ENCODE measurements around the gene SH3RF1. TPM values are rescaled to one million over a fixed set of nuclear protein-coding genes. Genes with fewer than 3 reads are reported as not detected.

SH3RF1 gene
- total RNA-seq, 4 donors from 2014 or later, result 10.0 to 11.8 (median 10.9) TPM

- DNase-seq (ENCODE audit: extremely low spot score), result no peak
- no peak for TF ChIP-seq POLR2AphosphoS5 (IDR thresholded peaks at IDR 0.05)
- no peak for TF ChIP-seq CTCF (IDR thresholded peaks at IDR 0.05)
- TF ChIP-seq EP300 (IDR thresholded peaks at IDR 0.05), result no peak
- no peak for TF ChIP-seq POLR2A (IDR thresholded peaks at IDR 0.05; ENCODE audit: low read depth)
- peaks cover 0 to 11% (median 0%) of the 10 kb centered on the region in 4 donors for H3K36me3 ChIP-seq
- no peaks in the 10 kb centered on the region for H3K9me3 ChIP-seq
- no peak overlapping the region for H3K27ac ChIP-seq (replicated peaks in 1 of 4)
- no peak overlapping the region for H3K4me3 ChIP-seq
- H3K4me1 ChIP-seq, result peaks cover 5 to 12% (median 10%) of the 10 kb centered on the region in 4 donors
- no peaks in the 10 kb centered on the region for H3K27me3 ChIP-seq
- WGBS, result 82% methylated on average over 3 of the region's 3 CpGs
- intact Hi-C loops (cut with DNase I), result no loop called here
Measured at GRCh38 chr4:169159624-169160171, 111.1 kb downstream of the SH3RF1 start.

GRCh38 chr4:169158861-169159260 is 111.9 kb downstream of the SH3RF1 start:
- H3K9me3 ChIP-seq, result no peaks in the 10 kb centered on the region
- H3K4me3 ChIP-seq, result no peak overlapping the region
- no peaks in the 10 kb centered on the region for H3K27me3 ChIP-seq
- whole genome bisulfite sequencing, result 90% methylated on average over 2 of the region's 2 CpGs
- no peak for TF ChIP-seq POLR2AphosphoS5 (IDR thresholded peaks at IDR 0.05)
- no peak for TF ChIP-seq CTCF (IDR thresholded peaks at IDR 0.05)
- TF ChIP-seq POLR2A (IDR thresholded peaks at IDR 0.05; ENCODE audit: low read depth), result no peak
- TF ChIP-seq EP300 (IDR thresholded peaks at IDR 0.05), result no peak
- peaks cover 0 to 11% (median 1%) of the 10 kb centered on the region in 4 donors for H3K36me3 ChIP-seq
- peaks cover 5 to 12% (median 10%) of the 10 kb centered on the region in 4 donors for H3K4me1 ChIP-seq
- intact Hi-C loops (cut with DNase I), result no loop called here
- no peak overlapping the region for H3K27ac ChIP-seq (replicated peaks in 1 of 4)
- DNase-seq (ENCODE audit: extremely low spot score), result no peak

GRCh38 chr4:169158046-169158445 is 112.7 kb downstream of the SH3RF1 start:
- Histone ChIP-seq H3K27ac (replicated peaks in 1 of 4) (no peak overlapping the region), H3K4me3 (no peak overlapping the region), H3K36me3 (peaks cover 0 to 11% (median 1%) of the 10 kb centered on the region in 4 donors), H3K4me1 (peaks cover 5 to 12% (median 10%) of the 10 kb centered on the region in 4 donors), H3K27me3 (no peaks in the 10 kb centered on the region), H3K9me3 (no peaks in the 10 kb centered on the region)
- no peak for DNase-seq (ENCODE audit: extremely low spot score)
- intact Hi-C loops (cut with DNase I), result no loop called here
- 93% methylated on average over 4 of the region's 4 CpGs for WGBS
- TF ChIP-seq EP300 (IDR thresholded peaks at IDR 0.05) (no peak), POLR2AphosphoS5 (IDR thresholded peaks at IDR 0.05) (no peak), POLR2A (IDR thresholded peaks at IDR 0.05; ENCODE audit: low read depth) (no peak), CTCF (IDR thresholded peaks at IDR 0.05) (no peak)

- H3K4me3 ChIP-seq, result no peak overlapping the region
- intact Hi-C loops (cut with DNase I), result no loop called here
- H3K9me3 ChIP-seq, result no peaks in the 10 kb centered on the region
- 95% methylated on average over 3 of the region's 3 CpGs for WGBS
- H3K27me3 ChIP-seq, result no peaks in the 10 kb centered on the region
- peaks cover 0 to 11% (median 1%) of the 10 kb centered on the region in 4 donors for H3K36me3 ChIP-seq
- TF ChIP-seq POLR2A (IDR thresholded peaks at IDR 0.05; ENCODE audit: low read depth) (no peak), POLR2AphosphoS5 (IDR thresholded peaks at IDR 0.05) (no peak)
- no peak overlapping the region for H3K27ac ChIP-seq (replicated peaks in 1 of 4)
- peaks cover 5 to 12% (median 10%) of the 10 kb centered on the region in 4 donors for H3K4me1 ChIP-seq
- DNase-seq (ENCODE audit: extremely low spot score), result no peak
Measured at GRCh38 chr4:169156392-169156791, 114.4 kb downstream of the SH3RF1 start.

DNA sequence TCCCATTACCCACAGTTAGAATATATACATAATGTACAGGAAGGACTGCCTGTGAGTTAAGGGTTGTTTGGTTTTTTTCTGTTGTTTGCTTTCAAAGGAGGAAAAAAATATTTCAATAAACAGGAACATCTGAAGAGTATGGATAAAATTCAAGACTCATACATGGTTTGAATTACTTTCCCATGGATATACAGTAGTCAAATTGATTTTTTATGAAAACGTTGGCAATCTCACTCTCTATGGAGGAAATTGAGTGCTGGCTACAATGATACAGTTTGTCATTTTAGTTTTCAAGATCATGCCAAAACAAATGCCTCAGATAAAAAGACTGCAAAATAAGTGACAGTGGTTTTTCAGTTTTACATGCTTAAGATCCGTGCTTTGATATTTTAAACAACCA is 116.6 kb downstream of the SH3RF1 start:
- DNase-seq (ENCODE audit: extremely low spot score), result no peak
- TF ChIP-seq POLR2A (IDR thresholded peaks at IDR 0.05; ENCODE audit: low read depth), result no peak
- TF ChIP-seq POLR2AphosphoS5 (IDR thresholded peaks at IDR 0.05), result no peak
- TF ChIP-seq CTCF (IDR thresholded peaks at IDR 0.05), result no peak
- TF ChIP-seq EP300 (IDR thresholded peaks at IDR 0.05), result no peak
- no peak overlapping the region for H3K4me3 ChIP-seq
- no peaks in the 10 kb centered on the region for H3K9me3 ChIP-seq
- H3K27ac ChIP-seq (replicated peaks in 1 of 4), result no peak overlapping the region
- intact Hi-C loops (cut with DNase I), result no loop called here
- 78% methylated on average over 2 of the region's 2 CpGs for WGBS
- no peaks in the 10 kb centered on the region for H3K27me3 ChIP-seq
- H3K36me3 ChIP-seq, result peaks cover 0 to 14% (median 1%) of the 10 kb centered on the region in 4 donors
- H3K4me1 ChIP-seq, result peaks cover 0 to 7% (median 3%) of the 10 kb centered on the region in 4 donors

Data from esophagus muscularis mucosa (tissue), 4 donors.